ENCODE measurements around the gene TIMM22.
"Not testable (repeated sequence)": the region's sequence is repeated elsewhere in the genome, so short reads cannot be mapped to it uniquely, and the experiment has no call there.

TIMM22 gene

DNA sequence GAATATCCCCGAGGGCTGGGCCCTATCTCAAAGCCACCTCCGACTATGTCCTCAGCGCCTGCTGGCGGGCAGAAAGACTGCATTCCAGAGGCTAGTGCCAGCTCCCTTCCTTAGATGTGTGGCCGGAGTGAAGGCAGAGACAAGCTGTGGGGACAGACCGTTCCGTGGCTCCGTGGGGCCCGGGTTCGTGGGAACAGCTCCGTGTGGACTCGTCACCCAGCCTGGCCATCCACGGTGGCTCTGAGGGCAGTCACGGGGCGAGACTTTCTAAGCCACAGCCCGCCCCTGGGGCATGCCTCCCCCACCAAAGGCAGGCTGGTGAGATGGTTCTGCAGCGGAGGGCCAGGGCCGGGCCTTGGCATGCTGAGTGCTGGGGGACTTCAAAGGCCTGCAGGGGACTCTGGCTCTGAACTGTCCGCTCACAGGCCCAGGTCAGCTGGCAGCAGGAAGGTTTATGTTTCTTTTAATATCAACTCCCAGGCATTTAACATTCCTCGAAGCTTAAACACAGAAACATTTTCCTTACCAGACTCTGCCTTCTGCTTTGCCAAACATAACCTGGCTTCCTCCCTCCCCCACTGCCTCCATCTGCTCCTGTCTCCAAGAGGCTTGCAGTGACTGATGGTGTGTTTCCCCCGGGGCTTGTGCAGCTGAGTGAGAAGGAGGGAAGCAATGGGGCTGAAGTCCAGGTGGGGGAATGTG is 50.4 kb downstream of the TIMM22 start:
- intact Hi-C loops (cut with DNase I; ENCODE audit: low total_unique reads): no loop called here
- Histone ChIP-seq H3K4me1 (peaks cover 0 to 68% (median 55%) of the 10 kb centered on the region in 4 donors), H3K9me3 (no peaks in the 10 kb centered on the region), H3K27me3 (no peaks in the 10 kb centered on the region), H3K27ac (peak overlapping the region; percentile 97 to 98), H3K4me3 (peak overlapping the region; percentile 14 to 28), H3K36me3 (peaks cover 11 to 48% (median 23%) of the 10 kb centered on the region in 3 donors)
- TF ChIP-seq, protein P1, sequence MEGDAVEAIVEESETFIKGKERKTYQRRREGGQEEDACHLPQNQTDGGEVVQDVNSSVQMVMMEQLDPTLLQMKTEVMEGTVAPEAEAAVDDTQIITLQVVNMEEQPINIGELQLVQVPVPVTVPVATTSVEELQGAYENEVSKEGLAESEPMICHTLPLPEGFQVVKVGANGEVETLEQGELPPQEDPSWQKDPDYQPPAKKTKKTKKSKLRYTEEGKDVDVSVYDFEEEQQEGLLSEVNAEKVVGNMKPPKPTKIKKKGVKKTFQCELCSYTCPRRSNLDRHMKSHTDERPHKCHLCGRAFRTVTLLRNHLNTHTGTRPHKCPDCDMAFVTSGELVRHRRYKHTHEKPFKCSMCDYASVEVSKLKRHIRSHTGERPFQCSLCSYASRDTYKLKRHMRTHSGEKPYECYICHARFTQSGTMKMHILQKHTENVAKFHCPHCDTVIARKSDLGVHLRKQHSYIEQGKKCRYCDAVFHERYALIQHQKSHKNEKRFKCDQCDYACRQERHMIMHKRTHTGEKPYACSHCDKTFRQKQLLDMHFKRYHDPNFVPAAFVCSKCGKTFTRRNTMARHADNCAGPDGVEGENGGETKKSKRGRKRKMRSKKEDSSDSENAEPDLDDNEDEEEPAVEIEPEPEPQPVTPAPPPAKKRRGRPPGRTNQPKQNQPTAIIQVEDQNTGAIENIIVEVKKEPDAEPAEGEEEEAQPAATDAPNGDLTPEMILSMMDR (IDR thresholded peaks at IDR 0.05): peak; percentile 54 to 75
- DNase-seq: peak; percentile 63 to 95

DNA sequence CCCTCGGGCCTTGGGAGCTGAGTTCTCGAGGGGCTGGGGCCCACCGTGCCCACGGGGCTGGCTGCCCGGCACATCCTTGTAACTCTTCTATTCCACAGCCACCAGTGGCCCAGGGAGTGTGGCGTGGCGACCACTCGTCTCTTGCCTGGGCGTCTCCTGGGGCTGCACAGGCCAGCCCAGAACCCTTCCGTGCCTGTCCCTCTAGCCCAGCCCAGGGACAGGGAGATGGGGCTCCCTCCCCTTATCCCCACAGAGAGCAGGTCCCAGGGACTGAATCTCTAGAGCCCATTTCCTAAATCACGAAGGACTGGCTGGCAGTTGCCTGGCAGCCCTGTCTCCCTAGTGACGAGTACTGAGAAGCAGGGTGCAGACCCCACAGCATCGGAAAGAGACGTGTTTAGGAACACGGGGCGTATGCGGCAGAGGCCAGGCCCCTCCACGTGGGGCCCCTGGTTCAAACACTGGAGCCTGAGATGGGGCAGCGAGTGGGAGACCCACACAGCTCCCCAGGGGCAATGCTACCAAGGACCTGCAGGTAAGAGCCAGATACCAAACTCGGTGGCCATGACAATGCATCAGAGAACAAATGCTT is 51.0 kb downstream of the TIMM22 start:
- H3K9me3 ChIP-seq: no peaks in the 10 kb centered on the region
- H3K27ac ChIP-seq: peak overlapping the region; percentile 97 to 98
- no peak for DNase-seq
- TF ChIP-seq, protein P1 (IDR thresholded peaks at IDR 0.05): no peak
- peaks cover 0 to 62% (median 53%) of the 10 kb centered on the region in 4 donors for H3K4me1 ChIP-seq
- H3K27me3 ChIP-seq: no peaks in the 10 kb centered on the region
- H3K36me3 ChIP-seq: peaks cover 11 to 47% (median 23%) of the 10 kb centered on the region in 3 donors
- intact Hi-C loops (cut with DNase I; ENCODE audit: low total_unique reads): no loop called here
- peak overlapping the region in 1 of 2 donors; percentile 28 for H3K4me3 ChIP-seq

DNA sequence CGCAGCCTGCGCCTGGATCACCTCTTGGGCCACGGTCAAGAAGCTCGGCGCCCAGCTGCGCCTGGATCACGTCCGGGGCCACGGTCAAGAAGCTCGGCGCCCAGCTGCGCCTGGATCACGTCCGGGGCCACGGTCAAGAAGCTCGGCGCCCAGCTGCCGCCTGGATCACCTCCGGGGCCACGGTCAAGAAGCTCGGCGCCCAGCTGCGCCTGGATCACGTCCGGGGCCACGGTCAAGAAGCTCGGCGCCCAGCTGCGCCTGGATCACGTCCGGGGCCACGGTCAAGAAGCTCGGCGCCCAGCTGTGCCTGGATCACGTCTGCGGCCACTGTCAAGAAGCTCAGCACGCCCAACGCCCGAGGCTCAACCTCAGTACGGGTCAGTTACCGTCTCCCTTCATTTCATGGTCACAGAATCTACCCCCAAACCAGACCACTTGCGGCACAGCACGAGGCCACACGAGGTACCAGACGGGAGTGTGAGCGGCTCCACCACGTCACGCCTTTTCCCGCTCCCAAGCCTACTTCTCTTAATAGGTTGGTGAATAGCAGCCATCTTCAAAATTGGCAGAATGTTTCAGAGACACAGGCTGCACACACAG is 51.7 kb downstream of the TIMM22 start:
- H3K27me3 ChIP-seq; H3K9me3 ChIP-seq; intact Hi-C loops (cut with DNase I; ENCODE audit: low total_unique reads); DNase-seq; H3K4me3 ChIP-seq: not testable (repeated sequence)
- H3K27ac ChIP-seq: peak overlapping the region; percentile 97 to 98
- H3K4me1 ChIP-seq: peaks cover 0 to 56% (median 46%) of the 10 kb centered on the region in 4 donors
- H3K36me3 ChIP-seq: peaks cover 15 to 50% (median 27%) of the 10 kb centered on the region in 3 donors

DNA sequence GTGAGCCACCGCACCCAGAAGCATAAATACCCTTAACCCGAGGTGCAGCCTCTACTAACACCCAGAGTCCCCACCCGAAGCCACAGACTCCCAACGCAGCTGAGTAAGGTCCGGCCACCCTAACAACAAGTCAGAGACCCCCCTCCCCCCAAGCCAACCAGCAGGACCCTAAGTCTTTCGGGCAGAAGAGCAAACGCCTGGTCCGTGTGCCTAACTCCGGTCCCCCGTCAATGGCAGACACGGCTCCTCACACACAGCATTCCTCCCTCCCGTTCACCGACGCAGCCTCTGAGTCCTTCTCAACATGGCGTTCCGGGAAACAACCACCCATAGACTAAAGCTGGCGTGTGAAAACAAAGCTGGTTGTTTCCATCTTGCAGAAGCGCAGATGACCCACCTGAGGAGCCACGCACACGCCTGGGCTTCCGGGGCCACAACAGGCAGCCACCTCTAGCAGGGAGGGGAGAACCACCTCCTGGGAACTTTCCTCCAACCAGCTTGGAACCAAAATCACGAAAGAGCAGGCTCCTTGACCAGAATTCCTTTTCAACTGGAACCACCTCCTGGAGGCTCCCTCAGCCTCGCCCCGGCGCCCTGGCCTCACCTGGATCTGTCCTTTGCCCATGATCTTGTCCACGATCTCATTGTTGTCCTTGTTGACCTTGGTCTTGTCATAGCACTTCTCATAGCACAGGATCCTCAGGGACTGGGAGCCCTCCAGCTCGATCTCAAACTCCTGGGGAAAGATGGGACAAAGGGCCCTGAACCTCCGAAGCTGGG is 52.7 kb downstream of the TIMM22 start:
- TF ChIP-seq, protein P1 (IDR thresholded peaks at IDR 0.05): no peak
- H3K4me3 ChIP-seq: no peak overlapping the region
- no peaks in the 10 kb centered on the region for H3K27me3 ChIP-seq
- H3K27ac ChIP-seq: peak overlapping the region; percentile 24 to 98
- intact Hi-C loops (cut with DNase I; ENCODE audit: low total_unique reads): no loop called here
- H3K9me3 ChIP-seq: no peaks in the 10 kb centered on the region
- DNase-seq: no peak
- H3K4me1 ChIP-seq: peaks cover 0 to 45% (median 39%) of the 10 kb centered on the region in 4 donors
- H3K36me3 ChIP-seq: peaks cover 21 to 60% (median 34%) of the 10 kb centered on the region in 3 donors

DNA sequence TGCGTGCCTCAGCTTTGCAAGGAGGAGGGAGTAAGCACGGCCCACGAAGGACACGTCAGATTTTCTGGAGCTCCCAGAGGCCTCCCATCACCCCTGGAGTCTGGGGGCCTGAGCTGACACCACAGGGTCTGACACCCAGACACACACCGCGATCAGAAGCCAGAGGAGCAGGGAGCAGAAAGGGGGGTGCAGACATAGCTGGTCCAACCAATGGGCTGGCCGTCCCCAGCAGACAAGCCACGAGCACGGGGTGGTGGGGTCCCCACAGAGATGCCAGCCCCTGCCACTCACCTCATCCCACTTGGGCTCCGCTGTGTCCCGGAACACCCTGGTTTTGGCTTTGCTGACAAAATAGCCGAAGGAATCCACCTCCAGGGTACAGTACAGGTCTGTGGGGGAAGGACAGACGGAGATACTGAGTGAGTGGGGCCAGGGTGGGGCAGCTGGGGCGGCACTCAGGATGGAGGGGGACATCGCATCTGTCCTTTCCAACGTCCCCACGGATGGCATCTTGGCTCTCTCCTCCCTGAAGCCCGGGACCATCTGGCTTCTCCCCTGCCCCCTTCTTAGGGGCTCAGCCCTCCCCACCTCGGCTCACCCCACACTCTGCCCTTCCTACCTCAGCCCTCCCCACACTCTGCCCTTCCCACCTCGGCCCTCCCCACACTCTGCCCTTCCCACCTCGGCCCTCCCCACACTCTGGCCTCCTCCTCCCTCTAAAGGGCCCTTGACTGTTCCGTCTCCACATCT is 53.5 kb downstream of the TIMM22 start:
- no peak overlapping the region for H3K4me3 ChIP-seq
- DNase-seq: no peak
- H3K27me3 ChIP-seq: no peaks in the 10 kb centered on the region
- peak overlapping the region; percentile 24 to 98 for H3K27ac ChIP-seq
- intact Hi-C loops (cut with DNase I; ENCODE audit: low total_unique reads): no loop called here
- H3K36me3 ChIP-seq: peaks cover 26 to 68% (median 42%) of the 10 kb centered on the region in 3 donors
- H3K9me3 ChIP-seq: no peaks in the 10 kb centered on the region
- TF ChIP-seq, protein P1 (IDR thresholded peaks at IDR 0.05): no peak
- peaks cover 0 to 38% (median 32%) of the 10 kb centered on the region in 4 donors for H3K4me1 ChIP-seq
